Astrocyte (in vitro differentiated cells and primary cell): Measurements from ENCODE around the gene CEP131. TPM values are rescaled to one million over a fixed set of nuclear protein-coding genes. Genes with fewer than 3 reads are reported as not detected.

Experiments used
- DNase-seq: peaks from one replicate; pipeline ENCODE4 v3.0.0-alpha.2; 2010; ENCODE audit warnings: low read depth
- FAIRE-seq: peaks from 2 replicates; lab custom pipeline; 2011; peaks lifted over from hg19 to GRCh38; lab: Jason Lieb, UNC
- H2AFZ ChIP-seq: 2 replicates; pipeline ENCODE4 v1.6.0; 2012; ENCODE audit warnings: low read depth, low read length, inconsistent platforms
- H3K27ac ChIP-seq: 2 replicates; pipeline ENCODE4 v1.5.1; 2011; ENCODE audit warnings: low read depth, low read length, inconsistent platforms
- H3K27me3 ChIP-seq: 2 replicates; pipeline ENCODE4 v1.6.0; 2011; ENCODE audit warnings: low read length, inconsistent platforms; ENCODE audit not compliant: insufficient read depth
- H3K36me3 ChIP-seq: 2 replicates; pipeline ENCODE4 v1.5.1; 2011; ENCODE audit warnings: low read length, inconsistent platforms; ENCODE audit not compliant: insufficient read depth
- H3K4me1 ChIP-seq: 2 replicates; pipeline ENCODE4 v1.5.1; 2011; ENCODE audit warnings: low read length, inconsistent platforms; ENCODE audit not compliant: insufficient read depth
- H3K4me2 ChIP-seq: 2 replicates; pipeline ENCODE4 v1.6.0; 2012; ENCODE audit warnings: low read length, inconsistent platforms
- H3K4me3 ChIP-seq: 2 replicates; pipeline ENCODE4 v1.5.1; 2011; ENCODE audit warnings: low read depth, mild to moderate bottlenecking, low read length, inconsistent platforms; ENCODE audit not compliant: insufficient read depth
- H3K79me2 ChIP-seq: 2 replicates; pipeline ENCODE4 v1.6.0; 2012; ENCODE audit warnings: mild to moderate bottlenecking, low read length, inconsistent platforms; ENCODE audit not compliant: insufficient read depth
- H3K9ac ChIP-seq: 2 replicates; pipeline ENCODE4 v1.6.0; 2012; ENCODE audit warnings: mild to moderate bottlenecking, low read length, inconsistent platforms
- H3K9me3 ChIP-seq: 2 replicates; pipeline ENCODE4 v1.5.1; 2012; ENCODE audit warnings: low read depth, mild to moderate bottlenecking, low read length, inconsistent platforms; ENCODE audit not compliant: insufficient read depth
- H4K20me1 ChIP-seq: 2 replicates; pipeline ENCODE4 v1.6.0; 2012; ENCODE audit warnings: low read length, inconsistent platforms; ENCODE audit not compliant: insufficient read depth
- H3K27ac Mint-ChIP-seq: one replicate; pipeline ENCODE4 v1.8.0; 2021; ENCODE audit warnings: mild to moderate bottlenecking, mixed read lengths; ENCODE audit not compliant: unreplicated experiment
- H3K27me3 Mint-ChIP-seq: one replicate; pipeline ENCODE4 v1.8.0; 2021; ENCODE audit warnings: low read depth, mixed read lengths; ENCODE audit not compliant: unreplicated experiment
- H3K36me3 Mint-ChIP-seq: one replicate; pipeline ENCODE4 v1.8.0; 2021; ENCODE audit warnings: low read depth, mixed read lengths; ENCODE audit not compliant: unreplicated experiment
- H3K4me1 Mint-ChIP-seq: one replicate; pipeline ENCODE4 v1.8.0; 2021; ENCODE audit warnings: low read depth, mixed read lengths; ENCODE audit not compliant: unreplicated experiment
- H3K4me3 Mint-ChIP-seq: one replicate; pipeline ENCODE4 v1.8.0; 2021; ENCODE audit warnings: mild to moderate bottlenecking, moderate library complexity, mixed read lengths; ENCODE audit not compliant: unreplicated experiment
- H3K9me3 Mint-ChIP-seq: one replicate; pipeline ENCODE4 v1.8.0; 2021; ENCODE audit warnings: mild to moderate bottlenecking, mixed read lengths; ENCODE audit not compliant: unreplicated experiment
- CTCF ChIP-seq: IDR thresholded peaks from 2 replicates; pipeline ENCODE4 v1.5.1; 2011; ENCODE audit warnings: low read depth, mild to moderate bottlenecking, inconsistent platforms, low read length, moderate library complexity; ENCODE audit not compliant: insufficient read depth
- EZH2 ChIP-seq: IDR thresholded peaks from 2 replicates; pipeline ENCODE4 v1.6.1; 2012; ENCODE audit warnings: mild to moderate bottlenecking, low read length, inconsistent platforms; ENCODE audit not compliant: insufficient read depth
- total RNA-seq: library from RNA; stranded (reverse); gene quantifications from 2 replicates; pipeline ENCODE4 v1.2.1, GENCODE V29; 2021

Gene CEP131
- total RNA-seq, 1 donor from 2014 or later = 5.8 TPM

- H3K9me3 ChIP-seq = no peaks in the 10 kb centered on the region
- H3K9ac ChIP-seq = no peak overlapping the region
- no peaks in the 10 kb centered on the region for H3K27me3 ChIP-seq
- no peaks in the 10 kb centered on the region for H3K9me3 Mint-ChIP-seq
- no peak overlapping the region for H3K27ac ChIP-seq
- FAIRE-seq = no peak
- no peak for DNase-seq
- peaks cover 2% of the 10 kb centered on the region for H3K36me3 ChIP-seq
- H3K27ac Mint-ChIP-seq = no peak overlapping the region
- H3K27me3 Mint-ChIP-seq = peaks cover 3% of the 10 kb centered on the region
- H3K4me1 ChIP-seq = peaks cover 15% of the 10 kb centered on the region
- peaks cover 4% of the 10 kb centered on the region for H3K4me1 Mint-ChIP-seq
- H3K36me3 Mint-ChIP-seq = peaks cover 18% of the 10 kb centered on the region
- peaks cover 35% of the 10 kb centered on the region for H4K20me1 ChIP-seq
- H2AFZ ChIP-seq = no peak overlapping the region
- H3K4me3 Mint-ChIP-seq = no peak overlapping the region
- no peak overlapping the region for H3K4me2 ChIP-seq
- no peak overlapping the region for H3K4me3 ChIP-seq
- peaks cover under 1% of the 10 kb centered on the region for H3K79me2 ChIP-seq
- TF ChIP-seq EZH2 (no peak), CTCF (no peak)
Observed at GRCh38 chr17:81259058-81259605, 36.4 kb upstream of the CEP131 start.

GRCh38 chr17:81258292-81258691, 35.5 kb upstream of the CEP131 start:
- H3K4me3 ChIP-seq = no peak overlapping the region
- H3K4me1 ChIP-seq = peaks cover 15% of the 10 kb centered on the region
- Mint-ChIP-seq H3K4me1 (peaks cover 4% of the 10 kb centered on the region), H3K9me3 (no peaks in the 10 kb centered on the region), H3K27me3 (peaks cover 3% of the 10 kb centered on the region), H3K36me3 (peaks cover 18% of the 10 kb centered on the region), H3K4me3 (no peak overlapping the region), H3K27ac (no peak overlapping the region)
- H3K4me2 ChIP-seq = no peak overlapping the region
- DNase-seq (no peak), FAIRE-seq (no peak)
- no peak overlapping the region for H3K9ac ChIP-seq
- H3K9me3 ChIP-seq = no peaks in the 10 kb centered on the region
- no peak overlapping the region for H3K27ac ChIP-seq
- peaks cover 2% of the 10 kb centered on the region for H3K36me3 ChIP-seq
- H3K79me2 ChIP-seq = peaks cover 8% of the 10 kb centered on the region
- no peak for TF ChIP-seq EZH2
- no peak for TF ChIP-seq CTCF
- no peaks in the 10 kb centered on the region for H3K27me3 ChIP-seq
- no peak overlapping the region for H2AFZ ChIP-seq
- peaks cover 43% of the 10 kb centered on the region for H4K20me1 ChIP-seq

- H3K27me3 Mint-ChIP-seq = peaks cover 3% of the 10 kb centered on the region
- no peak overlapping the region for H3K27ac ChIP-seq
- H3K9me3 ChIP-seq = no peaks in the 10 kb centered on the region
- H3K4me1 ChIP-seq = peaks cover 15% of the 10 kb centered on the region
- no peak for DNase-seq
- peaks cover 51% of the 10 kb centered on the region for H4K20me1 ChIP-seq
- peaks cover 2% of the 10 kb centered on the region for H3K36me3 ChIP-seq
- H3K9me3 Mint-ChIP-seq = no peaks in the 10 kb centered on the region
- H3K9ac ChIP-seq = no peak overlapping the region
- H3K79me2 ChIP-seq = peaks cover 8% of the 10 kb centered on the region
- H3K4me2 ChIP-seq = no peak overlapping the region
- H3K4me3 Mint-ChIP-seq = no peak overlapping the region
- H3K4me1 Mint-ChIP-seq = peaks cover 4% of the 10 kb centered on the region
- peaks cover 18% of the 10 kb centered on the region for H3K36me3 Mint-ChIP-seq
- H3K4me3 ChIP-seq = no peak overlapping the region
- H3K27ac Mint-ChIP-seq = peak overlapping the region; percentile 66
- TF ChIP-seq CTCF = no peak
- TF ChIP-seq EZH2 = no peak
- H3K27me3 ChIP-seq = no peaks in the 10 kb centered on the region
- FAIRE-seq = no peak
- H2AFZ ChIP-seq = no peak overlapping the region
Observed at GRCh38 chr17:81257533-81257932, 34.8 kb upstream of the CEP131 start.
